Dermis lymphatic vessel endothelial cell (primary cell): Measurements from ENCODE around the gene ABHD5. TPM values are rescaled to one million over a fixed set of nuclear protein-coding genes. Genes with fewer than 3 reads are reported as not detected.

Source experiments
- total RNA-seq: library from RNA; depleted of rRNA; stranded (reverse); fragments of >200 nt; gene quantifications from 2 replicates; pipeline ENCODE4 v1.2.1, GENCODE V29; 2014

The ABHD5 gene
- 15.2 and 16.6 TPM in 2 replicates for total RNA-seq

DNA sequence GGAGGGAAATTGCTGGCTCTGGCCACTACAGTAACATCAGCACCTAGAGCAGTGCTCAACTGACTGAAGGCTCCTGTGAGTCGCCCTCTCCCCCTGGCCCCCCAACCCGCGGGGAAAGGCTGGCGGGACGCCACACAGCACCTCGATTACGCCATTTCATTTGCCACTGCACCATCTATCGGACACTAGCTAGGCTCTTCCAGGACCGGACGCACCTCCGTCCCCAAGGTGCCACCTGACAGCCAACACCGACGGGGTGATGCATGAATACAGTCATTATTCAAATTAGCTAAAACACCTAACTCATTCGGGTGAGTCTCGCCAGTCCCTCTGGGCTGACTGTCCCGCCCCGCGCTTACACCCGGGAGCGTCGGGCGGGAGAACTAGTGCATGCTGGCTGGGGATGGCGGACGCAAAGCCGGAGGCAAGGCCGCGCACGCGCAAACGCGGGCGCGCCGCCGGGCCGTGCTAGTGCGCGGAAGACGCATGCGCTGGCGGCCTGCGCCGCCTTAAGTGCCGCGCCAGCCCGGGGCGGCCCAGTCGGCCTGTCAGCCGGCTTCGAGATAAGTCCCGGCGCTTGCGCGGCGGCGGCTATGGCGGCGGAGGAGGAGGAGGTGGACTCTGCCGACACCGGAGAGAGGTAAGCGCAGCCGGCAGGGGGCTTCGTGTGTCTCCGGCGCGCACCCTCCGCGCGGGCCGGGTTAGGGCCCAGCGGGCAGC, at the start of gene ABHD5:
TSS of gene ABHD5 (plus strand) at position 539 of the 720 bp plus-strand sequence. CDS start at position 594, 55 bp downstream.

Other genes starting within 250 kb of the ABHD5 start
- gene ANO10, start 68.9 kb upstream of the ABHD5 start, total RNA-seq = 32.2 and 32.7 TPM in 2 replicates